Measurements from ENCODE around the gene CLN6.

CLN6 gene

DNA sequence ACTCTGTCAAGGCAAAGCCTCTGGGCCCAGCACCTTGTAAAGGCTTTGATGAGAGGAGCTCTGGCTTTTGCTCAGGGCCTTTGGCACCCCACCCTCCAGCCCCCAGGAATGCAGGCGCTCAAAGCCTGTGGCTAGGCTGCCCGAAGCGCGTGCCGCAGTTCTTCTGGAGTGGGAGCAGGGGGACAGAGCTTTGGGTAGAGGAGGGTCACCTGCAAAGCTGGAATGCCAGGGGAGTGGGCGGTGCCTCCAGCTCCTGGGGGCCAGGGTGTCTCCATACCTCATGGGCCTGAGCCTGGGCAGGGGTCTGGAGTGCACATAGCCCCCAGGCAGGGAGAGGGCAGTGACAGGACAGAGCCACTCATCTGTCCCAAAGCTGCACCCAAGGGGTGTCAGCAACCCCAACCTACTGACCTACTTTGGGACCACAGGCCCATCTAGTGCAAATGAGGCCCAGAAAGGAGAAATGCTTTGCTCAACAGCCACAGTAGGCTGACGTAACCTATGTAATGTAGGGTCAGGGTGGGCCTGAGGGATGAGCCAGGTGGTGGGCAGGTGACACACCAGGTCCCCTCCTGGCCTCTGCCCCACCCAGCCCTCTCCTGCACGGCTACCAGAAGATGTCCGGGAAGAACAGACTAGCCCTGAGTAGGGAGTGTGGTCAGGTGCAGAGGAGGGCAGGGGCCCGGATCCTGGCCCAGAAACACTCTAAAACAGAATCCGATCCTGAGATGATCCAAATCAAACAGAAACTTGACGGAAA lies 22.2 kb downstream of the CLN6 start:
- no peak for DNase-seq (ENCODE audit: low read depth)
- no peak overlapping the region for H3K4me3 ChIP-seq (ENCODE audit: control insufficient read depth, low read depth, low read length)
- TF ChIP-seq, protein P1, sequence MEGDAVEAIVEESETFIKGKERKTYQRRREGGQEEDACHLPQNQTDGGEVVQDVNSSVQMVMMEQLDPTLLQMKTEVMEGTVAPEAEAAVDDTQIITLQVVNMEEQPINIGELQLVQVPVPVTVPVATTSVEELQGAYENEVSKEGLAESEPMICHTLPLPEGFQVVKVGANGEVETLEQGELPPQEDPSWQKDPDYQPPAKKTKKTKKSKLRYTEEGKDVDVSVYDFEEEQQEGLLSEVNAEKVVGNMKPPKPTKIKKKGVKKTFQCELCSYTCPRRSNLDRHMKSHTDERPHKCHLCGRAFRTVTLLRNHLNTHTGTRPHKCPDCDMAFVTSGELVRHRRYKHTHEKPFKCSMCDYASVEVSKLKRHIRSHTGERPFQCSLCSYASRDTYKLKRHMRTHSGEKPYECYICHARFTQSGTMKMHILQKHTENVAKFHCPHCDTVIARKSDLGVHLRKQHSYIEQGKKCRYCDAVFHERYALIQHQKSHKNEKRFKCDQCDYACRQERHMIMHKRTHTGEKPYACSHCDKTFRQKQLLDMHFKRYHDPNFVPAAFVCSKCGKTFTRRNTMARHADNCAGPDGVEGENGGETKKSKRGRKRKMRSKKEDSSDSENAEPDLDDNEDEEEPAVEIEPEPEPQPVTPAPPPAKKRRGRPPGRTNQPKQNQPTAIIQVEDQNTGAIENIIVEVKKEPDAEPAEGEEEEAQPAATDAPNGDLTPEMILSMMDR (IDR thresholded peaks at IDR 0.05; ENCODE audit: control insufficient read depth, insufficient read depth, low read depth, low read length, missing control alignments), result no peak

- TF ChIP-seq, protein P1 (IDR thresholded peaks at IDR 0.05; ENCODE audit: control insufficient read depth, insufficient read depth, low read depth, low read length, missing control alignments), result no peak
- no peak overlapping the region for H3K4me3 ChIP-seq (ENCODE audit: control insufficient read depth, low read depth, low read length)
- no peak for DNase-seq (ENCODE audit: low read depth)
Measured at GRCh38 chr15:68206711-68207151, 22.8 kb downstream of the CLN6 start.

DNA sequence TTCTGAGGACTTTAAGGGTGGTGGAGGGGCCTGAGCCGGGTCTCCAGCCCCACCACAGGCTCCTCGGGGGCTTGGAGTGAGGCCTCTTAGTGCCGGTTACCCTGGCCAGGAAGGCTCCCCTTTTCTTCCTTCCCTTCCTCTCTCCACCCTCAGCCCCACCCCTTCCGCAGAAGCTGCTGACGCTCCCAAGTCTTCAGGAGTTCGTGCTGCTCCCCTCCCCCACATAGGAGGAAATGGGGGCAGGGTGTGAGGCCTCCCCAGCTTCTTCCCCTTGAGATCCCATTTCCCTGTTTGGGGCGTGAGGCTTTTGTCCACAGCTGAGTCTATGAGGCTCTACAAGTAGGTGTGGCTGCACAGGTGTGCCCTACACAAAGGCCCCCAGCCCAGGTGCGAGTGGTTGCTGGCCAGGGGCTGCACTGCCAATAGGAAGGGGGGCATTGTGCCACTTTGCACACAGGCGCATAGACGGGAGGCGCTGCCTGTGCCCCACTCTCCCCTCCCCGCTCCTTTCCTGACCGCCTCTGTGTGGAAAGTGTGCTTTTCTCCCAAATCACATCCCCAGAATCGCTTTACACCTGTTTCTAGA lies 23.5 kb downstream of the CLN6 start:
- TF ChIP-seq, protein P1 (IDR thresholded peaks at IDR 0.05; ENCODE audit: control insufficient read depth, insufficient read depth, low read depth, low read length, missing control alignments), result no peak
- H3K4me3 ChIP-seq (ENCODE audit: control insufficient read depth, low read depth, low read length), result no peak overlapping the region
- DNase-seq (ENCODE audit: low read depth), result no peak

DNA sequence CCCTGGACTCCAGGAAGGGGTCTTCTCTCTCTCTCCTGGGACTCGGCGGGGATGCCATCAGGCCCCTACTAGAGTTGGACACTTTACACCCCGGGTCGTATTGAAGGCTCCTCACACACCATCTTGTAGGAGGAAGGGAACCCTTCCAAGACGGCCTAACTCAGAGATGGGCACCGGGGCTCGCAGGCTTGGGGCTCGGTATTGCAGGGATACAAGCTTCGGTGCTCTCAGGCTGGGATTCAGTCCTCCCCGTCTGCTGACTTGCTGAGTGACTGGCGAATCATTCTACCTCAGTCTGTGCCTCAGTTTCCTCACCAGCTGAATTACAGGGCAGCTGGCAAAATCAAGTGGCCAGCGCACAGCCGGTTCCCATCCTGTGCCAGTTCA lies 24.0 kb downstream of the CLN6 start:
- no peak for DNase-seq (ENCODE audit: low read depth)
- H3K4me3 ChIP-seq (ENCODE audit: control insufficient read depth, low read depth, low read length), result no peak overlapping the region
- TF ChIP-seq, protein P1 (IDR thresholded peaks at IDR 0.05; ENCODE audit: control insufficient read depth, insufficient read depth, low read depth, low read length, missing control alignments), result no peak

DNA sequence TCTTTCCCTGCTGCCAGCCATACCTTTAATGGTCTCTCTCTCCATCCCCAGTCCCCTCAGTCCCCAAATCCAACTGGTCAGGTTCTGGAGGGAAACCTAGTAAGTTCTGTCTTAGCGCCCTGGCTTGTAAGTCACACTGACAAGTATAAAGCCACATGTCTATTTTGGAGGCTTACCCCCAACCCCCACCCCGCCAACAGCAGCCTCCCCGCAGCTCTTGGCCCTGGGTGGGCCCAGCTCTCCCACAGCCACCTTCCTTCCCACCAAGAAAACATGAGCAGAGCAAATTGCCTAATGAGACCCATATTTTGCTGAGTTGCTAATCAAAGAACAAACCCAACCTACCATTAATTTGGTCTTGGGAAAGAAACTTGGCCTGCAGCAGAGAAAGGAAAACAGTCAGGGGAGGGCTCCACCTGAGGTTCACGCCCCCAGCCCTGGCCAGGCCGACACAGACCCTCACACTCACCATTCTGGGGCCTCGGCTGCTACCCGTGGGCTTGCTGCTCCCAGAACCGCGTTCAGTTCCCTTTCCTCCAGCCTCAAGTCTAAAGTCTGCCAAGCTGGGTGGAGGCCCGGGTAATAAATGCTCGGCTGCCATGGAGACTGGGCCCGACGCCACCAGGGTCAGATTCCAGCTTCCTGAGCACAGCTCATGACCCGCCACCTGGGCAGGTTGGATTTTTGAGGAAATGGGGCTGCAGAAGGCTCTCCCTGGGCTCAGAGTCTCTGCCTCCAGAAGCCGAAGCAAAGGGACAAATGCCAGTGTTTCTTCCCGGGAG lies 24.6 kb downstream of the CLN6 start, which contains the start of gene CALML4:
TSS of gene CALML4 (minus strand) at position 557 of the 782 bp plus-strand sequence. CDS start at position 472, 85 bp downstream.
- H3K4me3 ChIP-seq (ENCODE audit: control insufficient read depth, low read depth, low read length), result no peak within 1 kb of the TSS
- no peak for DNase-seq (ENCODE audit: low read depth)
- TF ChIP-seq, protein P1 (IDR thresholded peaks at IDR 0.05; ENCODE audit: control insufficient read depth, insufficient read depth, low read depth, low read length, missing control alignments), result no peak

DNA sequence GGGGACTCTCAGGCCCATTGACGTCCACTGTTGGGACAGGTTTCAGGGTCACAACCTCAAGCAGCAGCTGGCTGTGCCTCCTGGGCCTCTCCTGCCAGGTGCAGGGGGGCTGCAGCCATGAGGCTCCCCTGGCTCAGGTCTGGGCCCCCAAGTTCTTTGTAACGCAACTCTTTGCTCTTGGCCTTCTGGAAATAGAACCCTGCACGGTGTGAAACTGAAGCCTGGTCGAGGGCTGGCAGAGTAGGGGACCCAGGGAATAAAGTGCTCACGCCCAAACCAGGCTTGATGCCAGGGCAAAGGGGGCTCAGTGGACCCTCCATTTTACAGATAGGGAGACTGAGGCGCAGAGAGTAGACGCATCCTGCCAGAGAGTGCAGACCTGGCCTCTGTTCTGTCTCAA lies 25.2 kb downstream of the CLN6 start:
- TF ChIP-seq, protein P1 (IDR thresholded peaks at IDR 0.05; ENCODE audit: control insufficient read depth, insufficient read depth, low read depth, low read length, missing control alignments), result no peak
- DNase-seq (ENCODE audit: low read depth), result no peak
- no peak overlapping the region for H3K4me3 ChIP-seq (ENCODE audit: control insufficient read depth, low read depth, low read length)

All from AG09309 (cell line).